Ureter (tissue), 1 donor: Measurements from ENCODE around the gene NKX3-2. TPM values are rescaled to one million over a fixed set of nuclear protein-coding genes. Genes with fewer than 3 reads are reported as not detected.

Experiments used
- DNase-seq: peaks from one replicate; pipeline ENCODE4 v3.0.0-alpha.2; 2020; ENCODE audit warnings: low spot score
- total RNA-seq: library from RNA; stranded (reverse); gene quantifications from one replicate; pipeline ENCODE4 v1.2.4, GENCODE V29; 2023
- donor health status: DM: yes; HTN: yes; CAD: no.

NKX3-2 gene
- total RNA-seq, 1 donor from 2014 or later = not detected

DNA sequence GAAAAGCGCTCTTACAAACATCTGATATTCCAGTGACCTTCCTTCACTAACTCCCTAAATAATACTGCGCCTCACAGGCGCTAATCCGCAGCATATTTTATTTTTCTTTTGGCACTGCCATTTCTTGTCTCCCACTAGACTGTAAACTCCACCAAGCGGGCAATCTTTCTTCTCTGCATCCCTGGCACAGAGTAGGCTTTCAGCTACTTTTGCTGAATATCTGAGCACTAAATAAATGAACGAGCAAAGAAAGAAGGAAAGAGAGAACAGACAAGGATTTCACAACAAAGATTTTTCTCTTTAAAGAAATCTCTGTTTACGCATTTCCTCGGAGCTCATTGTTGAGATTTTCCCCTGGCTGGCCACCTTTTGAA is 12.7 kb downstream of the NKX3-2 start:
- DNase-seq = no peak

DNA sequence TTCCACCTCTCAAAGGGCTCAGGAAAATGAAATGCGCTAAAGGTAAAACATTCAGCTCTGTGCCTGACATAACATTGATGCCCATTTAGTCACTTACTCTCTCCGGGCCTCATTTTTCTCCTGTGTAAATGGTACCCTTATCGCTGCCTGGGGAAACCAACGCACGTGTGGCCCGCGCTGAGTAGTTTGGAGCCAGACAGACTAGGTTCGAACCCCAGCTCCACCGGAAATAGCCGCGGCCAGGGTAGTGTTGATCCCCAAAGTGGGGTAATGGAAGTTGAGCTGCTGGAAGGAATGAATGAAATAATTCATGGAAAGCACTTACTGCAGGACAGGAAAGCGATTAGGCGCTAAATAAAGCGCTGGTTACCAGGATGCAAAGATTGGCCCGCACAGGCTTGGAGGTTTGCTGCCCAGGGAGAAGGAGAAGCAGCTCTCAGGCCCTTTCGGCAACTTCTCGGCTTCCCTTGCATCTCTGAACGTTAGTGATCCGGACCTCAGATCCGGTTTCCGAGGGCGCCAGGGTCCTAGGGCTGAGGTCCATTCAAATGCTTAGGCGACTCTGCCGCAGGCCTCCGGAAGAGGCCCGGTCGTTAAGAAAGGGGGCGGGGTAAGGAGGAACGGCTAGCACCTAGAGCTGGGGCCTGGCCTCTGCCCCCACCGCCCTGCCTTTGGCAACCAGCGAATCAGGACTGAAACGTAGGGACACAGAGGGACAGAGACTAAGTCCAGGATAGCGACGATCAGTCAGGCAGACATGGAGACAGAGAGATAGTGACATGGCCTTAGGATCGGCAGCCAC is 13.3 kb downstream of the NKX3-2 start:
- DNase-seq = no peak

DNA sequence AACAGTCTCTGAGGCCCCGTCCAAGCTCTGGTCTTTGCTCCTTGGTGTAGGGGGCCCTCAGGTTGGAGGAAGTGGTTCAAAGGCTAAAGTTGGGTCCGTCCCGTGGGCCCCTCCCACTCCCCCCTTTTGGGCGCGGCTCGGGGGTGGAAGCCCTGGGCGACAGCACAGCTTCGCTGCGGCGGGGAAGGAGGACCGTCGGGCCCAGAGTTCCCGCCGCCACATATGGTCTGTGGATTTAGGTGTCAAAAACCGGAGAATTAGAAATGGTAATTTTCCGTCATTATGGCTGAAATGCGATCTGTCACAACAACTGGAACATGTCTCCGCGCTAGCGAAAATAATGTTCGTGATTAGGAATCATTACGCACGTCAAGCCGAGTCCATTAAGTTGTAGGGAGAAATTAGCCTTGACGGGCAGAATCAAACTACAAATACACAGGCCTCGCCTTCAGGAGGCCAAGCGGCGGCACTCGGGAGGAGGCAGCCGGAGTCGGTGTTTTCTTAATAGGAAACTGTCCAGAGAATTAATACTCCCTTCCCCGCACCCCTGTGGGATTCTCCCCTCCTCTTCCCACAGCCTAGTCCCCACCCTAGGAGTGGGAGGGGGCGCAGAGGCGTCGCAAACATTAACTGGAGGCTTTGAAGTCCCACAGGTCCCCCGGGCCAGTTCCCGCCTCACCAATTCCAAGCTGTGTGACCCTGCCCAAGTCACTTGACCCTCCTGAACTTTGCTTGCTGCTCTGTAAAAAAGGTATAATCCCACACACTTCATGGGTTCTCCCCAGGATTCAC is 15.0 kb downstream of the NKX3-2 start:
- DNase-seq = no peak

DNA sequence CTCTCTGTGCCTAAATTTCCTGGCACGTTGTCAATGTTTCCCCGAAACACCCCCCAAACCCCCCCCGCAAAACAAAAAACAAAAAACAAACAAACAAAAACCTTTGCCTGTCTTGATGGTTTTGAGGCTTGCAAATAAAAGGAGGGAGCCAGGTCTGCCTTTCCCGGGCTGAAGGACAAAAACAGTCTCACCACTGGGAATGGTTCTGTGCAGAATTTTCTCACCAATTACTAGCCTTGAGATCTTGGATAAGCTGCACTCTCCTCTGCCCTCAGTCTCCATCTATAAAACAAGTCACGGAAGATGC is 15.5 kb downstream of the NKX3-2 start:
- DNase-seq = no peak

DNA sequence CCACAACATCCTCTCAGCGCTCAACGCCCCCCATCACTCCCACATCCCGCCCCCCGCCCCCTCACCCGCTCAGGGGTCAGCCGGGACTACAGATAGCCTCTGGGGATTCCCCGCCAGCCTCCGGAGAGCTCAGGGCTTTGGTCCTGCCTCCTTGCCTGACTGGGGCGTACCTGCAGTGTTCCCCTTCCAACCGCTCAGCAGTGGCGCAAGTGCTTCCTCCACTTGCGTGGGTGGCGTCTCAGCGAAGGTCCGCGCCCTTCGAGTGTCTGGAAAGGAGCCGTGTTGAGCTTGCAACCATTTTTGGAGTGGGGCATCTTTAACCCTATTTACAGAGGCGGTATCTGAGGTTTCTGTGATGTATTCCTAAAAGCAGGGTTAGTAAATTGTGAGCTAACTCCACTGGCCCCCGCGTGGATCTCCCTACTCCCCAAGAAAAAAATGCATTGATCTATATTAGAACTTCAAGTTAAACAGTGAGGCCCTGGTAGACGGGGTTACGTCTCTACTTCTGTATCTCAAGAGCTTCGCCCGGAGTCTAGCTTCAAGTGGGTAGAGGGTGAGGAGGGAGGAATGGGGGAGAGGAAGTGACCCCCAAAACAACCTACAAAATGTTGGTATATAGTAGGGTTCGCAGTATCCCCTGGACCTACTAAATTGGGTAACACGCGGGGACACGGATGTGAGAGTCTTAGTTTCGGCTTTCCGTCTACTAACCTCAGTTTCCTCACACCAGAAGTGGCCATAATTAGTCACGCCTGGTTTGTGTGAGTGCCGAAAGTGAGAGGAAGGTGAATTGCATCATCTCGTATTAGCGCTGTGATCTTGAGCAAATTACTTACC is 16.1 kb downstream of the NKX3-2 start:
- DNase-seq = no peak

DNA sequence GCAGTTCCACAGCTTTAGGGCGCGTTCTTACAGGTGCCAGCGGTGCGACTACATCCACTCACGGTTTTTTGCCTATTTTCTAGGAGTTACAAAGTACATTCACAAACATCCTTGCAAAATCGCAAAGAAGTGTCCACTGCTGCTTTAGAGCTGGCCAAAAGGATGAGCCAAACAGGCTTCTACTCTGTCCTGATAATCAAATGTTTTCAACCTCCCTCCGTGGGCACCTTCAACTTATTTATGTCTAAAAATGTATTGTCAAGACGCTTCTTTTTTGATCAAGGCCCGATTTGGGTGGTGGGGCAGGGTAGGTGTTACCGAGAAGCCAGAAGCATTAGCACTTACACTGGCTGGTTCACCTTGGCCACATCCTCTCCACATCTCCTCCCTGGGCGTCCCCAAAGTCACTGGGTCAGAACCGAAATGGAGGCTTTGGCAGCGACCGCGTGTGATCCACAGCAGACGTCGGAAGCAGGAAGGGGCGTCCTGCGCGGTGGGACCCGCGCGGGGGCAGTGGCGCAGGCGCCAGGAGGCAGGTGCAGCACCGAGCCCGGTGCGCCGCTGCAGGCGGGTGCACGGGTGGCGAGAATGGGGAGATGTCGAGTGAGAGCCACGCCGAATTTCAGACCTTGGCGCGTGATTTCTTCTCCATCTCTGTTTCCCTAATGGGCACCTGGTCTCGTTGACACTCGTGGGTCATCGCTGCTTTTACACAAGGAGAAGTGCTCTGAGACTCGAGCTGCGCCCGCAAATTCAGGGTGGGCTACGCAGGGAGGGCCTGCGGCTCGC is 16.9 kb downstream of the NKX3-2 start:
- no peak for DNase-seq

DNA sequence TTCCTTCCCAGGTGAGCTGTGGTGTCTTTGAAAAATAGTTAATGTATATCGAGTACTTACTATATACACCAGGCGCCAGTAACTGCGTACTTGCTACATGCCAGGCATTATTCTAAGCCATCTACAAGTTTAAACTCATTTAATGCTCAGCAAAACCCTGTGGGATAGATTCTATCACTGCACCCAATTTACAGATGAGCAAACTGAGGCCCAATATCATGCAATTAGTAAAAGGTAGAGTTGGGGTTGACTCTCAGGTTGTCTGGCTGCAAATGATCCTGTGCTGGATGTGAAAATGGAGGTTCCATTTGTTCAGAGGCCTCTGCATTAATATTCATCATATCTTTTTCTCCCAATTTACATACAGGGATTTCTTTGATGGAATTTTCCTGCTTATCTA is 17.6 kb downstream of the NKX3-2 start:
- DNase-seq = no peak

DNA sequence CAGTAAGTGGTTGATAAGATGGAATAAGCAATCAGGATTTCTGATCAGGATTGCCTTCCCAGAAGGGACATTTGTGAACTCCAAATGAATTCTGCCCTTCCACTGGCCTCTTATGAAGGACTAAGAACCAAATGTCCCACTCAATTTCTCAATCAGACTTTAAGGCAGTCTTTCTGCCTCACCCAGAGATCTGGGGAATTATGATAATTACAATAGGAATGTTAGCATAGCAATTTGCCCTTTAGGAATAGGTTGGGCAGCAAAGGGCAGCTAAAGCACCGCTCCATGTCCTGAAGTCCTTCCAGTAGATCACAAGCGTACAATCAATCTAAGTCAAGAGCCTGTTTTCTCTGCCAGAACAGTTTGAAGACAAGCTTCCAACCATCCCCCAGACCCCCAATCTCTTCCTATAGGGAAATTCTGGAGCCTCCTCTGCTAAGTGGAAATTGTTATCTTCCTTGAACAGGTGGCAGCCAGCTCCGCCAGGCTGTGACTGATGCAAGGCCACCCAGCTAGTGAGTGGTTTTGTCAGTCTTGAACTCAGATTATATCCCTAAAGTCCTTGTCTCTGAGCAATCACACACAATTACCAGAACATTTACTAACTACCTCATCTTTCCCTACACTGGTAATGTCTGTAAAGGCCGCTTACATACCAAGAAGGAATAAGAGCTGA is 18.6 kb downstream of the NKX3-2 start:
- DNase-seq = no peak

DNA sequence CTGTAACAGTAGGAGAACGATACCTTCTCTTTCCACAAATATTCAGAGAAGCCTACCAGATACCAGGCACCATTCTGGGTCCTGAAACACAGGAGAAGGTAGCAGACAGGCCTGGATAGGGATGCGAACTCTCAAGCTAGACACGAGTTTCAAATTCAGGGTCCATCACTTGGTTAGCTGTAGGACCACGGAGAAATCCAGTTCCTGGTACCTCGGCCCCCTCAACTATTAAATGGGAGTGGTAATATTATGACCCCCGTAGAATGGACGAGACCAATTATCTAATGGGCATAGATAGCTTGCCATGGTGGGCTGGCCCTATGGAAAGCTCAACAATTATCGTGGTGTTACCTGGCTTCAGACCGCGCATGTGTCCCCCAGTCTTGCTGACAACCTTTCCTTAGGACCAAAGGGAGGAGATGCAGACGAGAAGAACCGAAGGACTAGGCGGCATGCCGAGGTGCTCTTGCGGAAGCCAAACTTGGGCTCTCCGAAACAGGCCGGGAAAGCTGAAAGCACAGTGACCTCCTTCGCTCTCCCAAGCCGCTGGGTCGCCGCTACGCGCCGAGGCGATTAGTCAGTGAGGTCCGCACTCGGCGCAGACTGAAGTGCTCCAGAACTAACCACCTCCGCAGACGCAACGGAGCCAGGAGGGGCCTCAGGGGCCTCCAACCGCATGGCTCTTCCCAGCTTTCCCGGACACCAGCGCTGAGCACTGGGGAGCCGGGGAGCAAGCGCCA is 19.6 kb downstream of the NKX3-2 start:
- DNase-seq = no peak

DNA sequence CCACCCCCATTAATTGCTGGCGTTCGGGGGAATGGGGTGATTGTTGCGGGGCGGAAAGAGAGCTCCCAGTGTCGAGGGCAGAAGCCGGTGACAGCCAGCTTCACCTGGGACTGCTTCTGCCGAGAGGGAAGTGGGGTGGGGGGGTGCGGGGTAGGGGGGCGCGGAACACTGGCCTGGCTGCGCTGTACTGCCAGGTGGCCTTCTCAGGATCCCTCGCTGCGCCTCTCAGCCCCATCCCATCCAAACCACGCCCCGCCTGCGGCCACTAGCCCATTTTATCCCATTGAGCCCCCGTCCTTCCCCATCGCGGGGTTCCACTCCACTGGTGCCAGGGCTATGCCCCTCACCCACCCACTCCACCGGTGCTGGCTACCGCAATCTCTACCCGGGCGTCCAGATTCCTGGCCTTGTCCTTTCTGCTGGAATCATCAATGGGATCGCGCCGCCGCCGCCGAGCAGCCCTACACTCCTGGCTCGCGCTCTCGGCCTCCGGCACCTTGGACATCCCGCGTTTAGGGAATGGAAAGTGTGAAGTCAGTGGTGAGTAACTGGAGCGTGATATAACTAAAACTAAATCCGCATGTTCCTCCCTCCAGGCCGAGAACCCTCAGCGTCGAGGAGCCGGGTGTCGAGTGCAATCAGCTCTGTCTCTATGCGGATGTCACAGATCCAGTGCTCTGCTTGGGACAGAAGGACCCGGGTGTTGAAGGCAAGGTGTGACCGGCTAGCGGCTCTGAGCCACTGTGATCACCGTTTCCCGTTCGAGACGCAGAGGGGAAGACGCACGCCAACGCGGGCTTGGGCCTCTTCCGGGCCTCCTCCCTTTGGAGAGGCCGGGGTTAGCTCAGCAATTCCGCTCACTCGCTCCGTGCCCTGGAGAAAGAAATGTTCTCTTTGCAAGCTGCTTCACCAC is 20.5 kb downstream of the NKX3-2 start:
- no peak for DNase-seq

DNA sequence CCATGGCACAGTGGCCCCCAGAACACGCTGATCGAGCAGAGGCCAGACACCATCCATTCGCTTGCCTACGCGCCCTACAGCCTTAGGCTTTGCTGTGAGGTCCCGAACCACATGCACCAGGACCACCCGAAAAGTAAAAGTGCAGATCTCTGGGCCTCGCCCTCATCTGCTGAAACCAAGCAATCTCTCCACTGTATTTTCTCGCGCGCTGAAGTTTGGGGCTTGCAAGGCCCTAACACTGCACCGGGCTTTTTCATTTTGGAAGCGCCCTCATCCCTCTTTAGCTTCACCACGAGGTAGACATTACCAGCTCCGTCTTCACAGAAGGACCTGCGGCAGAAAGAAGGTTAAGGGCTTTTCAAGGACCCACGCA is 21.2 kb downstream of the NKX3-2 start:
- DNase-seq = no peak

DNA sequence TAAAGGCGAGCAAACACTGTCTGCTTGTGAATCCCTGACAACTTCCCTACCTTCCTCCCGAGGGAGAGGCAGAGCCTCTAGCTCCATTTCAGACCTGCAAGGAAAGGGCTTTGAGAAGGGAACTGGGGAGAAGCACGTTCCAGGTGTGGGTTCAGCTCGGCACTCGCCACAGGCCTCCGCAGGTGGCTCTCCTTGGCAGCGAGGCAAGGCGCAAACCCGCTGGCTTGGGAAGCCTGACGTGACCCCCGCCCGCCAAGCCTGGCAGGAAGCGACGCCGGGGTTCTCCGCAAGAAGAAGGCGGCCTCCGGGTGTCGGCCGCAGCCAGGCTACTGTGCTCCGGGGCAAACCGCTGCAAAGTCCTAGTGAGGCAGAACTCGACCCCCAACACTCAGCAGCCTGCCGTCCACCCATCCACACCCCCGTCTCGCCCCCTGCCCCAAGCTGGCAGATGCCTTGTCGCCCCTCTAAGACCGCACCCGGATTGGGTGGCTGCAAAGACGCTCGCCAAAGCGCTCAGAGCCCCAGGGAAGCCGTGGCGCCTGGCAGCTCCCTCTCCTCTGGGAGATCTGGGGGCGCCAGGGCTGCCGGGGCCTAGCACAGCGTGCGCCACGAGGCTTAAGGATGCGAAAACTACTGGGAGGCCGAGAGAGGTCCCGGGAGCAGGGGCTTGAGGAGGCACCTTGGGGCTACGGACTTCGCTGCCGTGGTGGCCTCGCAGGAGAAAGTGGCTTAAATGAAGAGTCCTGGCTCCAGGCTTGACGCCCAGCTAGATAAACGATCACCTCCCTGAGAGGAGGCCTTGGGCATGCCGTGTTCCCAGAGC is 21.8 kb downstream of the NKX3-2 start:
- no peak for DNase-seq

DNA sequence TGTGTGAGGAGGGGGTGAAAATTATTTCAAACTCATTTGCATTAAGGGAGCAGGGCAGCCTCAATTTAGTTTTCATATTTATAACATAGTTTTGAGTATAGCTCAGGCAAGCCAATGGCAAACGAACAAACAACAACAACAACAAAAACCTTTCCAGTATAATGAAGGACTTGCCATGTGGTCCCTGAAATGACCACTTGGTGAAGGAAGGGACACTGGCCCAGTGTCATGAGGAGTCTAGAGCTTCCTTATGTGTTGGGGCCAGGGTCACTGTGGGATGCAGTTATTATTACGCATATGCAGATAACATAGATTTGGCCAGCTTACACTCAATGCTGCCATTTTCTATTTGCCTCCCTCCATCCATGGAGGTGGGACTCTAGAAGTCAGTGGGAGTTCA is 23.3 kb downstream of the NKX3-2 start:
- DNase-seq = no peak

DNA sequence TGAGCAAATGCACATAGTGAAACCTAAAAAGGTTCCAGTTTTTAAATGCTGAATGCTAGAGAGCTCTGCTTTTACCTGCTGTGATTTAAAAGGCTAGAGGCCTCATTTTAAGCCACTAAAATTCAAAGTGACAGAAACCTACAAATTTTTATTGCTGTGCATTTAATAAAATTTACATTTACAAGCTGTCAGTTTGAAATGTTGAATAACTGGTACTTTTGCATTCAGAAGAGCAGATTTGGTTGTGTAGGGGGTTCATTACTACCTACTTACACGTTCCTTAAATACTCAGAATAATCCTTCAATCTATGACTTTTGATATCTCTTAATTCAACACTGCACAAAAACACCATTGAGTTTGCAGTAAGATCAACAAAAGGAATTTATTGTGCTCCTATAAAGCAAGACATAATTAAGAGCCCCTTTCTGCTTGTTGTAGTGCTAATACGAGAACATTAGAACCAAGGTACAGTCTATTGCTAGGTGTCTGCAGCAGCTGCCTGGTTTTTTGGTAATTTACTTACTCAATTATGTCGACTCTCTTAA is 27.9 kb downstream of the NKX3-2 start:
- no peak for DNase-seq

DNA sequence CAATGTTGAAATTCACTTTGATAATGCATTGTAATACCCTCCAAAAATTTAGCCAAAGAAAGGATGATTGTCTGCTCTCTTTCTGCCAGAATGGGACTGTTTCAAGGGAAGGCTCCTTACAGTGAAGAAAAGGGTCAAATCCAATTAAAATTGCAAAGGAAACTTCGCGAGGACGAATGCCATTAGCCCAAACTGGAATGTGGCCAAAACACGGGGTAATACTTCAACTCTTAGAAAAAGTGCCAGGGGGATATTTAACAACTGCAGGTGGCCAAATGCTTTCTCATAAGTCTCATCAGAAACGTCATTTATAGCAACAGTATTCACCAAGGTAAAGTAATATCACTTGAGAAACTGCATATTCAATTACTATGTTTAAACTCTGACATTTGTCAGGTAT is 29.0 kb downstream of the NKX3-2 start:
- no peak for DNase-seq

DNA sequence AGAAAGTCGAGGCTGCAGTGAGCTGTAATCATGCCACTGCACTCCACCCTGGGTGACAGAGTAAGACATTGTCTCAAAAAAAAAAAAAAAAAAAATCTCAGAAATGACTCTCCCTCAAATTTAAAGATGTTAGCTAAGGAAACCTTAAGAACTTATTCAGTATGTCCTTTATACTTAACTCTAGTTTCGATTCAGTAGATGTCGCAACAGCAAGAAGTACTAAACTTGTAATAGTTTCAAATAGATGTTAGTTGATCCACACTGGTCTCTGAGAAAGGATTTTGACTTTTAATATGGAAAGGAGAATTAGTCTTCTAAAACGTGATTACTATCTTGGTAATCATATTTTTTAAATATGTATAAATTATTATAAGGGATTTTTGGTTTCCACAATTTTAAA is 29.6 kb downstream of the NKX3-2 start:
- no peak for DNase-seq

DNA sequence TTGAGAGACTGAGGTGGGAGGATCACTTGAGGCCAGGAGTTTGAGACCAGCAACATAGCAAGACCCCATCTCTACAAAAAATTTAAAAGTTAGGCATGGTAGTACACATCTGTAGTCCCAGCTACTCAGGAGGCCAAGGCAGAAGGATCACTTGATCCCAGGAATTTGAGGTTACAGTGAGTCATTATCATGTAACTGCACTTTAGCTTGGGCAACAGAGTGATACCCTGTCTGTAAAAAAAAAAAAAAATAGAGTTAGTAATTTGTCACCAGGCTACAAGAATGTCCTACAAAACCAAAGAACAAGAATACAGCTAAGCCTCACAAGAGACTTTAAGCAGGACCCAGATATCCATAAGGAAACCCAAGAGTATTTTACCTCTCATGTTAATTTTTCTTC is 33.2 kb downstream of the NKX3-2 start:
- DNase-seq = no peak

DNA sequence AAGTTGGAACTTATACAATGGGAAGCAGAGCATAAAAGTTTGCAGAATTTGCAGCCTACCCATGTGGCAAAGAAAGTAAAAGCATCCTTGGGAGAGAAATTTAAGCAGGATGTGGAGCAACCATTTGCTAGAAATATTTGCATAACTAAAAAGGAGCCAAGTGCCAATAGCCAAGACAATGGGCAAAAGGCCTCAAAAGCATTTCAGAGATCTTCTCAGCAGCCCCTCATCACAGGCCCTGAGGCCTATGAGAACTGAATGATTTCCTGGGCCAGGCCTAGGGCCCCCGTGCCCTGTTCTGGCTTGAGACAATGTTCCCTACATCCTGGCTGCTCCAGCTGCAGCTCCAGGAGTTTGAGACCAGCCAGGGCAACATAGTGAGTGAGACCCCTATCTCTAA is 34.9 kb downstream of the NKX3-2 start:
- DNase-seq = no peak
